Vagina (tissue), 2 donors: ENCODE results near the gene TRIM58. TPM values are rescaled to one million over a fixed set of nuclear protein-coding genes. Genes with fewer than 3 reads are reported as not detected.

Source experiments
- DNase-seq, 2 donors: peaks; one replicate each; pipeline ENCODE4 v3.0.0-alpha.2; 2017; ENCODE audit errors: extremely low spot score in 2 of 2
- H3K27ac ChIP-seq: fragments of 200-600 bp; sonication (generic); one replicate; pipeline ENCODE4 v1.5.1; 2019
- H3K27me3 ChIP-seq: fragments of 200-600 bp; sonication (generic); one replicate; pipeline ENCODE4 v1.5.1; 2019
- H3K36me3 ChIP-seq, 2 donors: fragments of 200-600 bp; sonication (generic); one replicate each; pipeline ENCODE4 v1.5.1; 2017 to 2019
- H3K4me1 ChIP-seq: fragments of 200-600 bp; sonication (generic); one replicate; pipeline ENCODE4 v1.5.1; 2019
- H3K4me3 ChIP-seq, 2 donors: fragments of 200-600 bp; sonication (generic); 1 replicate in 1 of 2; 2 replicates in 1 of 2; pipeline ENCODE4 v1.5.1; 2016 to 2019
- H3K9me3 ChIP-seq: fragments of 200-600 bp; sonication (generic); one replicate; pipeline ENCODE4 v1.5.1; 2019
- POLR2A ChIP-seq, 2 donors: fragments of 450-650 bp; IDR thresholded peaks; one replicate each; pipeline ENCODE4 v1.6.1; 2017; ENCODE audit warnings: antibody characterized with exemption in 2 of 2, mild to moderate bottlenecking in 2 of 2, moderate library complexity in 2 of 2
- POLR2AphosphoS5 ChIP-seq, 2 donors: sonication (generic); formaldehyde crosslinking; IDR thresholded peaks; one replicate each; pipeline ENCODE4 v1.9.0; 2017; ENCODE audit warnings: antibody characterized with exemption in 2 of 2, mild to moderate bottlenecking in 2 of 2, low read depth in 1 of 2; ENCODE audit not compliant: insufficient read depth in 1 of 2
- intact Hi-C: fragments of 100-400 bp; cut with DNase I; formaldehyde crosslinking; loops from one replicate; pipeline ENCODE4 v1.15.1; 2023
- total RNA-seq: library from RNA; depleted of rRNA; stranded (reverse); fragments of >200 nt; gene quantifications from one replicate; pipeline ENCODE4 v1.2.3, GENCODE V29; 2016
- TF ChIP-seq, protein P1 (sequence below), 3 experiments: fragments of 450-650 bp in 2 of 3; fragments of 200-600 bp in 1 of 3; sonication (generic) in 1 of 3; IDR thresholded peaks; one replicate each; pipeline ENCODE4 v1.5.1; 2017 to 2019; ENCODE audit warnings: antibody characterized with exemption in 3 of 3, mild to moderate bottlenecking in 2 of 3, moderate library complexity in 2 of 3

TRIM58 gene
- total RNA-seq, 1 donor from 2014 or later: 4.7 TPM

DNA sequence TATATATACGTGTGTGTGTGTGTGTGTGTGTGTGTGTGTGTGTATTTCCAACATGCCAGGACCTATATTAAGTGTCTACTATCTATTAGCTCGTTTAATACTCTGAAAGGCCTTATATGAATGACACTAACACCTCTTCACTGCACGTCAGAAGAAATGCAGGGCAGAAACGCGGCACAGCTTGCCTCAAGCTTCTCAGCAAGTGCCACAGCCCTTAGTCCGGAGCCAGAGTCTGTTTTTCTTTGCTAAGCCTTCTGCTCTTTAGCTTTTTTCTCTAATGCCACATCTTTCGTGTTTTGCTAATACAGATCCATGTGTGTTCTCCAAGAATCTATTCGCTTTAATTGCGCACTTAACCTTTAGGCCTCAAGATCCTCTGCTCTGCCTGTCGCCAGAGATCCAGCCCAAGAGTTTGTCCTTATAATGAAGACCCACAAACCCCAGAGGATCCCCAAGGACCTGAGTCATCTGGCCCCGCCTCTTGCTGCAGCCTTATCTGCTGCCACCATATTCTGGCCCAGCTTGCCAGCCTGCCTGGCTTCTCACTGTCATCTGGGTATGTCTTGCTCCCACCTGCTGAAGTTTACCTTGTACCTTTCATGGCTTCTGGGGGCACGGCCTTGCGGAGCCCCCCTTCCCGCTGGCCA is 2.0 kb upstream of the TRIM58 start:
- no peak overlapping the region for H3K27ac ChIP-seq
- no peaks in the 10 kb centered on the region for H3K36me3 ChIP-seq
- H3K27me3 ChIP-seq: no peaks in the 10 kb centered on the region
- H3K9me3 ChIP-seq: no peaks in the 10 kb centered on the region
- H3K4me1 ChIP-seq: no peaks in the 10 kb centered on the region
- intact Hi-C loops: no loop called here
- DNase-seq: no peak
- no peak overlapping the region for H3K4me3 ChIP-seq
- TF ChIP-seq POLR2A (IDR thresholded peaks at IDR 0.05): no peak
- TF ChIP-seq, protein P1, sequence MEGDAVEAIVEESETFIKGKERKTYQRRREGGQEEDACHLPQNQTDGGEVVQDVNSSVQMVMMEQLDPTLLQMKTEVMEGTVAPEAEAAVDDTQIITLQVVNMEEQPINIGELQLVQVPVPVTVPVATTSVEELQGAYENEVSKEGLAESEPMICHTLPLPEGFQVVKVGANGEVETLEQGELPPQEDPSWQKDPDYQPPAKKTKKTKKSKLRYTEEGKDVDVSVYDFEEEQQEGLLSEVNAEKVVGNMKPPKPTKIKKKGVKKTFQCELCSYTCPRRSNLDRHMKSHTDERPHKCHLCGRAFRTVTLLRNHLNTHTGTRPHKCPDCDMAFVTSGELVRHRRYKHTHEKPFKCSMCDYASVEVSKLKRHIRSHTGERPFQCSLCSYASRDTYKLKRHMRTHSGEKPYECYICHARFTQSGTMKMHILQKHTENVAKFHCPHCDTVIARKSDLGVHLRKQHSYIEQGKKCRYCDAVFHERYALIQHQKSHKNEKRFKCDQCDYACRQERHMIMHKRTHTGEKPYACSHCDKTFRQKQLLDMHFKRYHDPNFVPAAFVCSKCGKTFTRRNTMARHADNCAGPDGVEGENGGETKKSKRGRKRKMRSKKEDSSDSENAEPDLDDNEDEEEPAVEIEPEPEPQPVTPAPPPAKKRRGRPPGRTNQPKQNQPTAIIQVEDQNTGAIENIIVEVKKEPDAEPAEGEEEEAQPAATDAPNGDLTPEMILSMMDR (IDR thresholded peaks at IDR 0.05): no peak
- TF ChIP-seq POLR2AphosphoS5 (IDR thresholded peaks at IDR 0.05; ENCODE audit: insufficient read depth in 1 of 2, low read depth in 1 of 2): no peak

DNA sequence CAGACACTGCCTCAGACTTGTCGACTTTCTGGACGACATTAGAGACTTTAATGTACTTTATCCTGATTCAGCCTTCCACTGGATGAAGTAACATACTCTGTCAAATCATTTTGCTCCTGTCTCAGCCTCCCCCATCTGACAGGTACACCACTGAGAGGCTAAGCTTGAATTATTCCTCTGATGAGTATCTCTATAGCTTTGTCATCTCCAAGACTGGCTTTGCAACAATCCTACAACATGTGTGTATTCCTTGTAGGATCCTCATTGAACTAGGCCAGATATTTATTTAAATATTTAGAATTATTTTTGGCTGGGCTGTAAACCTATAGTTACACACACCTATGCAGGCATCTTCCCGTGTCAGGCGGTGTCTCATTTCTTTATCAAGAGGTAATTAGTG is 1.1 kb upstream of the TRIM58 start:
- H3K27me3 ChIP-seq: no peaks in the 10 kb centered on the region
- DNase-seq: no peak

DNA sequence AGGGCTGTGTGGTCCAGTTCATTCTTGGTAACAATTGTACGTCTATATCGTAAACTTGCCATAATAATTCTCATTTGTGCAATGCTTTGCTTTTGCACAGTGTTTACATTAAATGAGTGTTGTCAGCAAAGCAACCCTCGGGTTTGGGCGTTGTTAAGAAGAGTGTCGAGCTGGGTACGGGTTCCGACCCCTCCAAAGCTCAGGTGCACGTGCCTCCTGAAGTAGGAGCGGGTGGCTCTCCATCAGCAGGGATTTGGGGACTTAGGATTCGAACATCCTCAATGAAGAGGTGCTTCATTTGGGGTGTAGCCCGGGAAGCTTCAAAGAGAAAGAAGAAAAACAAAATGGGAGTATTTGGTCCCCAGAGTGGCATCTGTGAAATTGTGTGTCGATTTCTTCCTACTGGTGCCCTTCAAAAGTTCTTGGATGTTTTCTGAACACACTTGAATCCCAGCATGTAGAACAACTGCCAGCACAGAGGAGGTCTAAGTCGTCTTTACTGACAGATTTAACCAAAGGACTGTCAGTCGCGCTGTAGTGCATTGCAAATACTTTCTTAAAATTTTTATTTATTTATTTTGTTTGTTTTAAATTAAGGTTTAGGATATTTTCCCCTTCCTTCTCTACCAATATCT is 1.1 kb downstream of the TRIM58 start:
- Histone ChIP-seq H3K27me3 (no peaks in the 10 kb centered on the region), H3K9me3 (no peaks in the 10 kb centered on the region), H3K27ac (no peak overlapping the region)

More for the DNA sequence above, 1.1 kb upstream of the TRIM58 start:
- intact Hi-C loops: no loop called here
- TF ChIP-seq, protein P1 (IDR thresholded peaks at IDR 0.05): no peak
- TF ChIP-seq POLR2A (IDR thresholded peaks at IDR 0.05): no peak
- no peak for TF ChIP-seq POLR2AphosphoS5 (IDR thresholded peaks at IDR 0.05; ENCODE audit: insufficient read depth in 1 of 2, low read depth in 1 of 2)
- H3K36me3 ChIP-seq: no peaks in the 10 kb centered on the region
- no peaks in the 10 kb centered on the region for H3K4me1 ChIP-seq
- no peak overlapping the region for H3K27ac ChIP-seq
- no peaks in the 10 kb centered on the region for H3K9me3 ChIP-seq
- no peak overlapping the region for H3K4me3 ChIP-seq

DNA sequence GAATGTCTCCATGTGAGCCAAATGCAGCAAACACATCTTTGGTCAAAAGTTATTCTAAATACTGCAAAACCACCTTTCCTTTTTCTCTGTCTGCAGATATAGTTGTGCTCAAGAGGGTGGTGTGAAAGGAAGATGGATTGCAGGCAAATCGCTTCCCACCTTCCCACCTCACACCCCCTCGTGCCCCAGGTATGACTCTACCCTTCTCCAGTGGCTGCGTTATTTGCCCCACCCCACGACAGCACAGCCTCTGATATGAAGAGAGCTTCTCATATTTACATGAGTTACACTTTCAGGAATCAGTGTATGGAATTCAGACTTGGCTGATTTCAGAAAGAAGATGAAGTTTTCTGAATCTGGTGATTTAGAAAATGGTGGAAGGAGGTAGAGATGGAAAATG is 5.8 kb downstream of the TRIM58 start:
- TF ChIP-seq POLR2A (IDR thresholded peaks at IDR 0.05): no peak
- TF ChIP-seq POLR2AphosphoS5 (IDR thresholded peaks at IDR 0.05; ENCODE audit: insufficient read depth in 1 of 2, low read depth in 1 of 2): no peak
- TF ChIP-seq, protein P1 (IDR thresholded peaks at IDR 0.05): no peak
- no peaks in the 10 kb centered on the region for H3K36me3 ChIP-seq
- intact Hi-C loops: no loop called here
- H3K4me1 ChIP-seq: no peaks in the 10 kb centered on the region
- DNase-seq: no peak
- no peaks in the 10 kb centered on the region for H3K9me3 ChIP-seq
- H3K27ac ChIP-seq: no peak overlapping the region
- H3K27me3 ChIP-seq: no peaks in the 10 kb centered on the region
- H3K4me3 ChIP-seq: no peak overlapping the region

More for the DNA sequence above, 1.1 kb downstream of the TRIM58 start:
- no peaks in the 10 kb centered on the region for H3K4me1 ChIP-seq
- TF ChIP-seq POLR2A (IDR thresholded peaks at IDR 0.05) (no peak), POLR2AphosphoS5 (IDR thresholded peaks at IDR 0.05; ENCODE audit: insufficient read depth in 1 of 2, low read depth in 1 of 2) (no peak)
- TF ChIP-seq, protein P1 (IDR thresholded peaks at IDR 0.05): no peak
- no peaks in the 10 kb centered on the region for H3K36me3 ChIP-seq
- no peak for DNase-seq
- intact Hi-C loops: no loop called here
- H3K4me3 ChIP-seq: peak overlapping the region; percentile 40 to 79

DNA sequence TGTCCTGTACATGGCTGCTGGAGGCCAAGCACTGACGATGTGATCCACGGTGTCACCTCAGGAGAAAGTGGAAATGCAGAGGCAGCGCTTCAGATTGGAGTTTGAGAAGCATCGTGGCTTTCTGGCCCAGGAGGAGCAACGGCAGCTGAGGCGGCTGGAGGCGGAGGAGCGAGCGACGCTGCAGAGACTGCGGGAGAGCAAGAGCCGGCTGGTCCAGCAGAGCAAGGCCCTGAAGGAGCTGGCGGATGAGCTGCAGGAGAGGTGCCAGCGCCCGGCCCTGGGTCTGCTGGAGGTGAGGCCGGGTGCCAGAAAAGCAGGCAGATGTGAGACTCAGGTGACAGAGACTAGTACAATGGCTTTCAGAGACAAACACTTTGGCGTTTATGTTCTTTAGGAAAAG is 7.7 kb downstream of the TRIM58 start:
- Histone ChIP-seq H3K36me3 (no peaks in the 10 kb centered on the region), H3K9me3 (no peaks in the 10 kb centered on the region), H3K27ac (no peak overlapping the region), H3K4me3 (no peak overlapping the region), H3K4me1 (no peaks in the 10 kb centered on the region), H3K27me3 (no peaks in the 10 kb centered on the region)
- intact Hi-C loops: no loop called here
- no peak for DNase-seq
- TF ChIP-seq, protein P1 (IDR thresholded peaks at IDR 0.05): no peak
- no peak for TF ChIP-seq POLR2A (IDR thresholded peaks at IDR 0.05)
